HepG2 (cell line): Measurements from ENCODE around the gene SMARCC1. TPM values are rescaled to one million over a fixed set of nuclear protein-coding genes. Genes with fewer than 3 reads are reported as not detected.

Source experiments
- ATF2 ChIP-seq: sonication (generic); formaldehyde crosslinking; IDR thresholded peaks from 2 replicates; pipeline ENCODE4 v1.4.0; 2020; ENCODE audit warnings: missing genetic modification reagents
- BCL6 ChIP-seq: IDR thresholded peaks from 2 replicates; pipeline ENCODE4 v1.6.1; 2016; ENCODE audit warnings: missing genetic modification reagents, missing compliant biosample characterization
- BORCS8-MEF2B ChIP-seq: sonication (generic); formaldehyde crosslinking; IDR thresholded peaks from 2 replicates; pipeline ENCODE4 v1.8.0; 2022; ENCODE audit warnings: mild to moderate bottlenecking, missing genetic modification reagents
- CBX1 ChIP-seq: IDR thresholded peaks from one replicate; pipeline ENCODE4 v1.6.1; 2016; ENCODE audit warnings: antibody characterized with exemption, low read depth
- GATAD2A ChIP-seq: IDR thresholded peaks from 2 replicates; pipeline ENCODE4 v1.6.1; 2016
- LCORL ChIP-seq, 2 experiments: fragments of 450-650 bp in 1 of 2; sonication (generic) in 1 of 2; formaldehyde crosslinking in 1 of 2; IDR thresholded peaks; 2 replicates each; pipeline versions ENCODE4 v1.5.0 to v1.6.1; 2017 to 2020; ENCODE audit warnings: antibody characterized with exemption in 1 of 2, missing genetic modification reagents in 1 of 2
- POLR2A ChIP-seq, 2 experiments: IDR thresholded peaks; 2 replicates each; pipeline ENCODE4 v1.6.1; 2011; ENCODE audit warnings: low read depth in 2 of 2, low read length in 2 of 2, mild to moderate bottlenecking in 1 of 2, moderate library complexity in 1 of 2; ENCODE audit not compliant: insufficient read depth in 1 of 2
- TCF12 ChIP-seq, 2 experiments: fragments of 450-650 bp in 1 of 2; sonication (generic) in 1 of 2; formaldehyde crosslinking in 1 of 2; IDR thresholded peaks; 2 replicates each; pipeline versions ENCODE4 v1.6.1 to v1.8.0; 2017 to 2022; ENCODE audit warnings: antibody characterized with exemption in 1 of 2, mild to moderate bottlenecking in 1 of 2, missing genetic modification reagents in 1 of 2, moderate library complexity in 1 of 2
- ZBTB20 ChIP-seq: sonication (generic); formaldehyde crosslinking; IDR thresholded peaks from 2 replicates; pipeline ENCODE4 v1.8.1; 2023; ENCODE audit warnings: missing genetic modification reagents, low read depth, mild to moderate bottlenecking, borderline replicate concordance
- ZFAT ChIP-seq: sonication (generic); formaldehyde crosslinking; conservative IDR thresholded peaks from 2 replicates; pipeline ENCODE4 v1.8.1; 2023; ENCODE audit warnings: missing genetic modification reagents, inconsistent platforms
- ZFX ChIP-seq: sonication (generic); formaldehyde crosslinking; IDR thresholded peaks from 2 replicates; pipeline ENCODE4 v1.4.0; 2020; ENCODE audit warnings: mild to moderate bottlenecking, low read depth, missing genetic modification reagents, moderate library complexity
- ZFY ChIP-seq: sonication (generic); formaldehyde crosslinking; IDR thresholded peaks from 2 replicates; pipeline ENCODE4 v1.4.0; 2020; ENCODE audit warnings: missing genetic modification reagents
- ZNF160 ChIP-seq: sonication (generic); formaldehyde crosslinking; IDR thresholded peaks from 2 replicates; pipeline ENCODE4 v1.8.0; 2022; ENCODE audit warnings: mild to moderate bottlenecking, inconsistent platforms, missing genetic modification reagents
- ZNF225 ChIP-seq: sonication (generic); formaldehyde crosslinking; IDR thresholded peaks from 2 replicates; pipeline ENCODE4 v1.4.0; 2020; ENCODE audit warnings: mild to moderate bottlenecking, missing genetic modification reagents
- ZNF232 ChIP-seq: sonication (generic); formaldehyde crosslinking; IDR thresholded peaks from 2 replicates; pipeline ENCODE4 v1.4.0; 2020; ENCODE audit warnings: missing genetic modification reagents, borderline replicate concordance
- ZNF329 ChIP-seq: sonication (generic); formaldehyde crosslinking; IDR thresholded peaks from 2 replicates; pipeline ENCODE4 v1.9.0; 2021; ENCODE audit warnings: low read depth, mild to moderate bottlenecking, missing genetic modification reagents
- ZNF572 ChIP-seq: sonication (generic); formaldehyde crosslinking; IDR thresholded peaks from 2 replicates; pipeline ENCODE4 v1.5.1; 2020; ENCODE audit warnings: mild to moderate bottlenecking, missing genetic modification reagents
- ZNF646 ChIP-seq: sonication (generic); formaldehyde crosslinking; IDR thresholded peaks from 2 replicates; pipeline ENCODE4 v1.9.0; 2021; ENCODE audit warnings: mild to moderate bottlenecking, missing genetic modification reagents
- ZNF841 ChIP-seq: sonication (generic); formaldehyde crosslinking; IDR thresholded peaks from 2 replicates; pipeline ENCODE4 v1.8.1; 2023; ENCODE audit warnings: missing genetic modification reagents, borderline replicate concordance
- ZNF891 ChIP-seq: sonication (generic); formaldehyde crosslinking; IDR thresholded peaks from 2 replicates; pipeline ENCODE4 v1.5.0; 2020; ENCODE audit warnings: mild to moderate bottlenecking, missing genetic modification reagents
- polyA plus RNA-seq, 8 experiments: library from polyadenylated mRNA; depleted of rRNA in 3 of 8; stranded (reverse) in 7 of 8; unstranded in 1 of 8; fragments of >200 nt; fragmentation: Illumina TruSeq in 4 of 8; extraction: Trizol in 4 of 8; gene quantifications; 2 replicates each; pipeline versions ENCODE4 v1.2.1 to v1.2.3, GENCODE V29; 2011 to 2016; ENCODE audit warnings: low read depth in 4 of 8, missing spikeins in 1 of 8, mixed read lengths in 1 of 8; ENCODE audit not compliant: insufficient read depth in 1 of 8
- total RNA-seq, 5 experiments: library from RNA; depleted of rRNA; stranded (reverse); fragments of >200 nt; fragmentation: Illumina TruSeq; extraction: Trizol; gene quantifications; 2 replicates each; pipeline ENCODE4 v1.2.3, GENCODE V29; 2016; ENCODE audit warnings: low read depth in 1 of 5
- TF ChIP-seq, protein P1 (sequence below): sonication (generic); formaldehyde crosslinking; IDR thresholded peaks from 2 replicates; pipeline ENCODE4 v1.4.0; 2020; ENCODE audit warnings: missing genetic modification reagents

The SMARCC1 gene
- total and polyA plus RNA-seq, 2 of the 13 experiments (the other 11 are each of a cell fraction or from before 2014, with no cell fraction given) = 47.9 to 58.4 TPM

GRCh38 chr3:47803480-47804025, 21.9 kb upstream of the SMARCC1 start (continued):
- TF ChIP-seq ZNF160 (0 out of 2 replicates have a peak, but pooled peaks have one; percentile 39), ZFAT (no peak), BORCS8-MEF2B (peak; percentile 40; the same call in 1 of the 2 replicates), TCF12 (IDR thresholded peaks at IDR 0.05) (no peak), TCF12 (CRISPR knock-in tag; IDR thresholded peaks at IDR 0.05) (no peak), GATAD2A (CRISPR knock-in tag) (no peak), LCORL (IDR thresholded peaks at IDR 0.05) (no peak), LCORL (CRISPR knock-in tag; IDR thresholded peaks at IDR 0.05) (no peak), ZNF225 (CRISPR knock-in tag) (0 out of 2 replicates have a peak, but pooled peaks have one; percentile 17), ZNF329 (CRISPR knock-in tag) (0 out of 2 replicates have a peak, but pooled peaks have one; percentile 15), POLR2A (IDR thresholded peaks at IDR 0.05; ENCODE audit: insufficient read depth in 1 of 2, low read depth in 2 of 2, low read length in 2 of 2) (peak in 1 of 2 experiments; percentile 40; a peak in 1 of 4 replicates), ZNF572 (CRISPR knock-in tag) (no peak), ZNF232 (CRISPR knock-in tag) (peak; percentile 41; the same call in 1 of the 2 replicates), ZFX (peak; percentile 91), CBX1 (no peak), ZNF891 (CRISPR knock-in tag) (peak; percentile 41; the same call in 1 of the 2 replicates), ZBTB20 (no peak), ATF2 (CRISPR knock-in tag) (peak; percentile 4; the same call in 1 of the 2 replicates), ZFY (CRISPR knock-in tag) (peak; percentile 51; the same call in 1 of the 2 replicates), ZNF646 (CRISPR knock-in tag) (no peak), ZNF841 (no peak), BCL6 (no peak)
- TF ChIP-seq, protein P1, sequence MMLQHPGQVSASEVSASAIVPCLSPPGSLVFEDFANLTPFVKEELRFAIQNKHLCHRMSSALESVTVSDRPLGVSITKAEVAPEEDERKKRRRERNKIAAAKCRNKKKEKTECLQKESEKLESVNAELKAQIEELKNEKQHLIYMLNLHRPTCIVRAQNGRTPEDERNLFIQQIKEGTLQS (CRISPR knock-in tag) = no peak
